ENCODE measurements around the gene EFNB2. TPM values are rescaled to one million over a fixed set of nuclear protein-coding genes. Genes with fewer than 3 reads are reported as not detected.

The EFNB2 gene
- total and polyA plus RNA-seq, 7 donors: 5.8 to 10.8 (median 8.8) TPM

DNA sequence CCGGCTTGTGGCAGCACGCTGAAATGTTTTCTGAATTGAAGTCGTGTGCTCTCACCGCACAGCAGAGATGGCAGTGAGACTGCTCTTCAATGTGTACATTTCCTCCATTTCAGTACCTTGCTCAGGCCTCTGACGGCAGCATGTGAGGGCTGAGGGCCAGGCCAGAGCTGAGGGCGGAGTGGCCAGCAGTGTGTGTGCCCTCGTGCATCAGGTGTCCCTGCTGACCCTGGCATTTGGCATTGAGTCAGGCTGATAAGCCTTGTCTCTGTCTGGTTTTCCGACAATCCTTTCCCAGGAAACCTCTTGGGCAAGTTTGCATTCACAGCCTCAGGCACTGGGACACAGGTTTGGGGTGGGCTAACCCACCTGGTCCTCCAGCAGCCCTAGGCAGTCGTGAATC is 62.3 kb downstream of the EFNB2 start:
- Histone ChIP-seq H3K4me3 (no peak overlapping the region), H3K27ac (no peak overlapping the region), H3K9me3 (no peaks in the 10 kb centered on the region), H3K36me3 (ENCODE audit: insufficient read depth in 1 of 2, low read depth in 1 of 2) (no peaks in the 10 kb centered on the region), H3K4me1 (no peaks in the 10 kb centered on the region), H3K27me3 (ENCODE audit: insufficient read depth in 3 of 3, low read length in 2 of 3) (no peaks in the 10 kb centered on the region)
- 80 to 86% (median 84%) methylated on average over 8 to 9 of the region's 9 CpGs for WGBS, 3 donors
- TF ChIP-seq, protein P1, sequence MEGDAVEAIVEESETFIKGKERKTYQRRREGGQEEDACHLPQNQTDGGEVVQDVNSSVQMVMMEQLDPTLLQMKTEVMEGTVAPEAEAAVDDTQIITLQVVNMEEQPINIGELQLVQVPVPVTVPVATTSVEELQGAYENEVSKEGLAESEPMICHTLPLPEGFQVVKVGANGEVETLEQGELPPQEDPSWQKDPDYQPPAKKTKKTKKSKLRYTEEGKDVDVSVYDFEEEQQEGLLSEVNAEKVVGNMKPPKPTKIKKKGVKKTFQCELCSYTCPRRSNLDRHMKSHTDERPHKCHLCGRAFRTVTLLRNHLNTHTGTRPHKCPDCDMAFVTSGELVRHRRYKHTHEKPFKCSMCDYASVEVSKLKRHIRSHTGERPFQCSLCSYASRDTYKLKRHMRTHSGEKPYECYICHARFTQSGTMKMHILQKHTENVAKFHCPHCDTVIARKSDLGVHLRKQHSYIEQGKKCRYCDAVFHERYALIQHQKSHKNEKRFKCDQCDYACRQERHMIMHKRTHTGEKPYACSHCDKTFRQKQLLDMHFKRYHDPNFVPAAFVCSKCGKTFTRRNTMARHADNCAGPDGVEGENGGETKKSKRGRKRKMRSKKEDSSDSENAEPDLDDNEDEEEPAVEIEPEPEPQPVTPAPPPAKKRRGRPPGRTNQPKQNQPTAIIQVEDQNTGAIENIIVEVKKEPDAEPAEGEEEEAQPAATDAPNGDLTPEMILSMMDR (IDR thresholded peaks at IDR 0.05): no peak
- DNase-seq (no peak), ATAC-seq (no peak)
- intact Hi-C loops (cut with DNase I): no loop called here

DNA sequence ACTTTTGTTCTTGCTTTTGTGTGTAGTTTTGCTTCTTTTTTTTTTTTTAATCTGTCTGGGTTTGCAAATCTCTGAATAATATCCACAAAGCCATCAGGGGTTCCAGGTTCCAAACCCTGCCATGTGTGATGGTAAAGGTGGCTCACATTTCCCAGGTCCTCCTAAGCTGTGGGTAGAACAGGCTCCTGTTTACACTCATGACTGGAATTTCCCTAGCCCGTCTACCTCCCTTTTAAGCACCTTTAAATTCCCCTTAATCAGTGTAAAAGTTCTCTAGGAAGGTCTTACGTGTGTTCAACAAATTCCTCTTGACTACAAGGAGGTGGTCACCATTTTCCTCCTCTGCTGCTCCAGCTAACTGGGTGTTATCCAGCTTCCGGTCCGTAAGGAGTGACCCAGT is 62.8 kb downstream of the EFNB2 start:
- TF ChIP-seq, protein P1 (IDR thresholded peaks at IDR 0.05): no peak
- H3K9me3 ChIP-seq: no peaks in the 10 kb centered on the region
- H3K36me3 ChIP-seq (ENCODE audit: insufficient read depth in 1 of 2, low read depth in 1 of 2): no peaks in the 10 kb centered on the region
- H3K27ac ChIP-seq: no peak overlapping the region
- no peak overlapping the region for H3K4me3 ChIP-seq
- ATAC-seq: no peak
- no peaks in the 10 kb centered on the region for H3K4me1 ChIP-seq
- no peaks in the 10 kb centered on the region for H3K27me3 ChIP-seq (ENCODE audit: insufficient read depth in 3 of 3, low read length in 2 of 3)
- WGBS, 3 donors: 84 to 89% (median 88%) methylated on average over 4 of the region's 4 CpGs
- no peak for DNase-seq
- intact Hi-C loops (cut with DNase I): no loop called here

DNA sequence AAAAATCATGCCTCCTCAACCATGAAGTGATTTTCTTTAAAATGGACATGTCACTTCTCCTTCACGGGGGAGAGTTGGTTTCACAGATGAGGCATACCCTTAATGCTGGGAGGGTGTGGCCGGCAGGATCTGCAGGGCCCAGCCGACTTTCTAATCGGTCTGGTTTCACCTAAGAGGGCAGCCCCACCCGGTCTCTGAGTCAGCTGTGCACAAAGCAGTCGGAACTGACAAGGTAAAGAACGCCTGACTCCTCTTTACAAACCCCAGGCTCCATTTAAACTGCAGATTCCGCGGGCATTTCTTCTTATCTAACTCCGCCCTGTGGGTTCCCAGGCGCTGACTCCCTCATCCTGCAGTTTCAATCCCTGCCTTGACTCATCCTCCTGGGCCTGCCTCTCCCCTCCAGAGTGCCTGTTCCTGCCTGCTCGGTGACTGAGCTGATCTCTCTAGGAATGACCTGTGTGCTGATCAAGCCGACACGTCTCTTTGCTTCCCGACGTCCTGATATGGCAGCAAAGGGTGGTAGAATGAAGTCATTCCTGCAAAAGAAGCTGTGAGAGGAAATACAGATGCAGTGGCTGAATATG is 63.4 kb downstream of the EFNB2 start:
- Histone ChIP-seq H3K4me3 (no peak overlapping the region), H3K27me3 (ENCODE audit: insufficient read depth in 3 of 3, low read length in 2 of 3) (no peaks in the 10 kb centered on the region), H3K9me3 (no peaks in the 10 kb centered on the region), H3K27ac (no peak overlapping the region), H3K36me3 (ENCODE audit: insufficient read depth in 1 of 2, low read depth in 1 of 2) (no peaks in the 10 kb centered on the region), H3K4me1 (no peaks in the 10 kb centered on the region)
- 45 to 59% (median 53%) methylated on average over 16 of the region's 16 CpGs for WGBS, 3 donors
- ATAC-seq (peak in 2 of 4 donors; percentile 44 to 50), DNase-seq (peak in 1 of 2 donors; percentile 28)
- intact Hi-C loops (cut with DNase I): no loop called here
- TF ChIP-seq, protein P1 (IDR thresholded peaks at IDR 0.05): no peak

DNA sequence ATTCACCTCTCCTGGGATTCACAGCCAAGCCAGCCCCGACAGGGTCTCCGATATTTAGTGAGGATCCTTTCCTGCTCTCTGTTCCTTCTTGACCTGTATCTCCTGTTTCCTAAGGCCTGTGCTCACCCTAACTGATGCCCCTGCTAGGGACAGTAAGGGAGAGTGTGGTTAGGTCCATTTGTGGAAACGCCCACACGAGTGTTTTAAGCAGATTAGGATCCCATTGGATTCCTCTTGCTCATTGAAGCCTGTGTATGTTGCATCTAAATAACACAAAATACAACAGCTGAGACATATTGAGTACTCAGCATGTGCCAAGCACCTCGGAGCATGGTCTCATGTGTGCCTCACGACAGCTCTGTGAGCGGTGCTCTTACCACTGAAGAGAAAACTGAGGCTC is 64.9 kb downstream of the EFNB2 start:
- H3K36me3 ChIP-seq (ENCODE audit: insufficient read depth in 1 of 2, low read depth in 1 of 2): no peaks in the 10 kb centered on the region
- no peak overlapping the region for H3K4me3 ChIP-seq
- H3K27me3 ChIP-seq (ENCODE audit: insufficient read depth in 3 of 3, low read length in 2 of 3): no peaks in the 10 kb centered on the region
- ATAC-seq (no peak), DNase-seq (no peak)
- TF ChIP-seq, protein P1 (IDR thresholded peaks at IDR 0.05): no peak
- 76 to 87% (median 79%) methylated on average over 6 to 7 of the region's 7 CpGs for WGBS, 3 donors
- H3K27ac ChIP-seq: no peak overlapping the region
- H3K4me1 ChIP-seq: no peaks in the 10 kb centered on the region
- H3K9me3 ChIP-seq: no peaks in the 10 kb centered on the region
- intact Hi-C loops (cut with DNase I): no loop called here

All from psoas muscle (tissue), 8 donors.